GM23338 (cell line): ENCODE results near the gene ZNF106. TPM values are rescaled to one million over a fixed set of nuclear protein-coding genes. Genes with fewer than 3 reads are reported as not detected.

Experiments
- ATAC-seq: fragments of 200-7000 bp; cut with Tn5 transposase; 3 replicates; pipeline ENCODE4 v1.9.1; 2020
- DNase-seq: peaks from one replicate; pipeline ENCODE4 v3.0.0-alpha.2; 2015; ENCODE audit warnings: low spot score
- H2AFZ ChIP-seq: fragments of 200-600 bp; sonication (generic); 2 replicates; pipeline ENCODE4 v1.8.0; 2016; ENCODE audit warnings: antibody characterized with exemption, mild to moderate bottlenecking, moderate library complexity
- H3F3A ChIP-seq: fragments of 200-600 bp; sonication (generic); replicated peaks from 2 replicates; pipeline ENCODE4 v1.8.0; 2017; ENCODE audit warnings: antibody characterized with exemption, mixed run types, low read depth
- H3K27ac ChIP-seq: fragments of 200-600 bp; sonication (generic); 2 replicates; pipeline ENCODE4 v1.6.1; 2016; ENCODE audit warnings: low read depth
- H3K27me3 ChIP-seq: fragments of 200-600 bp; sonication (generic); 2 replicates; pipeline ENCODE4 v1.8.0; 2016; ENCODE audit warnings: mild to moderate bottlenecking, mixed run types, moderate library complexity; ENCODE audit not compliant: insufficient read depth
- H3K36me3 ChIP-seq: fragments of 200-600 bp; sonication (generic); 2 replicates; pipeline ENCODE4 v1.8.0; 2016; ENCODE audit warnings: mild to moderate bottlenecking; ENCODE audit not compliant: insufficient read depth
- H3K4me1 ChIP-seq: fragments of 200-600 bp; sonication (generic); 2 replicates; pipeline ENCODE4 v1.8.0; 2016; ENCODE audit warnings: mild to moderate bottlenecking, moderate library complexity; ENCODE audit not compliant: insufficient read depth
- H3K4me2 ChIP-seq: fragments of 200-600 bp; sonication (generic); 2 replicates; pipeline ENCODE4 v1.7.1; 2017; ENCODE audit warnings: mixed run types
- H3K4me3 ChIP-seq: fragments of 200-600 bp; sonication (generic); 2 replicates; pipeline ENCODE4 v1.6.1; 2016; ENCODE audit warnings: mixed run types
- H3K79me2 ChIP-seq: fragments of 200-600 bp; sonication (generic); replicated peaks from 2 replicates; pipeline ENCODE4 v1.8.0; 2017; ENCODE audit warnings: mild to moderate bottlenecking; ENCODE audit not compliant: insufficient read depth
- H3K9me2 ChIP-seq: fragments of 200-600 bp; sonication (generic); 2 replicates; pipeline ENCODE4 v1.8.0; 2017; ENCODE audit not compliant: insufficient read depth
- H4K20me1 ChIP-seq: fragments of 200-600 bp; sonication (generic); replicated peaks from 2 replicates; pipeline ENCODE4 v1.8.0; 2017; ENCODE audit warnings: mild to moderate bottlenecking; ENCODE audit not compliant: insufficient read depth
- H3K27ac Mint-ChIP-seq: 2 replicates; pipeline ENCODE4 v1.8.0; 2020; ENCODE audit warnings: inconsistent platforms, mild to moderate bottlenecking, moderate library complexity, mixed read lengths
- H3K27me3 Mint-ChIP-seq: 3 replicates; pipeline ENCODE4 v1.8.0; 2022; ENCODE audit warnings: low read depth, mild to moderate bottlenecking, moderate library complexity, mixed read lengths, inconsistent platforms; ENCODE audit not compliant: insufficient read depth, poor library complexity
- H3K36me3 Mint-ChIP-seq: 3 replicates; pipeline ENCODE4 v1.8.0; 2021; ENCODE audit warnings: low read depth, mild to moderate bottlenecking, inconsistent platforms, moderate library complexity, mixed read lengths
- H3K4me1 Mint-ChIP-seq: 3 replicates; pipeline ENCODE4 v1.8.0; 2020; ENCODE audit warnings: mild to moderate bottlenecking, inconsistent platforms, mixed read lengths
- H3K4me3 Mint-ChIP-seq: 3 replicates; pipeline ENCODE4 v1.8.0; 2021; ENCODE audit warnings: moderate library complexity, mild to moderate bottlenecking, inconsistent platforms, mixed read lengths
- H3K9me3 Mint-ChIP-seq: 3 replicates; pipeline ENCODE4 v1.8.0; 2020; ENCODE audit warnings: moderate library complexity, mild to moderate bottlenecking, inconsistent platforms, mixed read lengths
- CREB1 ChIP-seq: fragments of 250-450 bp; sonication (Bioruptor Pico); IDR thresholded peaks from 2 replicates; pipeline ENCODE4 v1.5.0; 2020; ENCODE audit warnings: low read depth, mild to moderate bottlenecking, moderate library complexity
- EZH2 ChIP-seq: fragments of 200-600 bp; sonication (generic); IDR thresholded peaks from one replicate; pipeline ENCODE4 v1.8.0; 2017; ENCODE audit warnings: antibody characterized with exemption, mild to moderate bottlenecking, low read depth; ENCODE audit not compliant: unreplicated experiment
- EZH2phosphoT487 ChIP-seq: fragments of 200-600 bp; sonication (generic); IDR thresholded peaks from one replicate; pipeline ENCODE4 v1.8.1; 2018; ENCODE audit warnings: antibody characterized with exemption; ENCODE audit not compliant: unreplicated experiment
- JUNB ChIP-seq: IDR thresholded peaks from one replicate; pipeline ENCODE4 v1.6.1; 2016; ENCODE audit warnings: antibody characterized with exemption; ENCODE audit not compliant: unreplicated experiment
- NANOG ChIP-seq: IDR thresholded peaks from 2 replicates; pipeline ENCODE4 v1.6.1; 2016; ENCODE audit warnings: antibody characterized with exemption, borderline replicate concordance
- POLR2AphosphoS5 ChIP-seq: IDR thresholded peaks from 2 replicates; pipeline ENCODE4 v1.6.1; 2016; ENCODE audit warnings: antibody characterized with exemption, low read depth
- STAT1 ChIP-seq: IDR thresholded peaks from one replicate; pipeline ENCODE4 v1.6.1; 2016; ENCODE audit warnings: antibody characterized with exemption; ENCODE audit not compliant: unreplicated experiment
- ZNF114 ChIP-seq: fragments of 250-450 bp; sonication (Bioruptor Pico); IDR thresholded peaks from 2 replicates; pipeline ENCODE4 v1.5.0; 2020; ENCODE audit warnings: mild to moderate bottlenecking, moderate library complexity
- ZNF331 ChIP-seq: fragments of 250-450 bp; sonication (Bioruptor Pico); IDR thresholded peaks from 2 replicates; pipeline ENCODE4 v1.5.0; 2020; ENCODE audit warnings: low read depth, mild to moderate bottlenecking, moderate library complexity
- polyA plus RNA-seq: library from polyadenylated mRNA; unstranded; fragments of >200 nt; fragmentation: Nextera tagmentation; extraction: Ambion mirVana; gene quantifications from 2 replicates; pipeline ENCODE4 v1.2.1, GENCODE V29; 2016
- total RNA-seq: library from RNA; depleted of rRNA; stranded (reverse); fragments of >200 nt; shearing (Covaris generic); gene quantifications from 2 replicates; pipeline ENCODE4 v1.2.3, GENCODE V29; 2014
- TF ChIP-seq, protein P1 (sequence below), 2 experiments: fragments of 200-600 bp in 1 of 2; sonication (generic) in 1 of 2; conservative IDR thresholded peaks; 2 replicates each; pipeline versions ENCODE4 v1.5.1 to v1.6.1; 2016 to 2017; ENCODE audit warnings: antibody characterized with exemption in 2 of 2, low read depth in 2 of 2, mild to moderate bottlenecking in 2 of 2, moderate library complexity in 1 of 2
- TF ChIP-seq, protein P2 (sequence below): IDR thresholded peaks from 2 replicates; pipeline ENCODE4 v1.6.1; 2016; ENCODE audit warnings: antibody characterized with exemption
- TF ChIP-seq, protein P3 (sequence below): IDR thresholded peaks from one replicate; pipeline ENCODE4 v1.6.1; 2018; ENCODE audit warnings: antibody characterized with exemption; ENCODE audit not compliant: unreplicated experiment

The ZNF106 gene
- total and polyA plus RNA-seq, 2 experiments from 2014 or later = 48.0 to 53.7 TPM

DNA sequence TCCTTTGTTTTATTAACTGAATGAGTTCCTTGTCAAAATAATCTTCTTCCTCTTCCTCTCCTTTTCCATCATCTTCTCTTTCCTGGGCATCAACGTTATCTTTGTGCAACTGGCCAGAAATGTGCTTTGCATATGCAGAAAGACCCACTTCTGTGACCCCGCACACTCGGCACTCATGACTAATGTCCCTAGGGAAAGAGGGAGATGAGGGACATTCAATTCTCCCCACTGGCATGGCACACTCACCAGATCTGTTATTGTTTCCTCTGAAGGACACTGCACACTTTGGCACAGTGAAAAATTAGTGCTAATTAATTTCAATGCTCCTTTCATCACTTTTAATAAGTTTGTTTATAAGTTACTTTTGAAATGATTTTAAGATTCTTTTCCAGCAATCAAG is 34.0 kb downstream of the ZNF106 start (continued):
- TF ChIP-seq, protein P1, sequence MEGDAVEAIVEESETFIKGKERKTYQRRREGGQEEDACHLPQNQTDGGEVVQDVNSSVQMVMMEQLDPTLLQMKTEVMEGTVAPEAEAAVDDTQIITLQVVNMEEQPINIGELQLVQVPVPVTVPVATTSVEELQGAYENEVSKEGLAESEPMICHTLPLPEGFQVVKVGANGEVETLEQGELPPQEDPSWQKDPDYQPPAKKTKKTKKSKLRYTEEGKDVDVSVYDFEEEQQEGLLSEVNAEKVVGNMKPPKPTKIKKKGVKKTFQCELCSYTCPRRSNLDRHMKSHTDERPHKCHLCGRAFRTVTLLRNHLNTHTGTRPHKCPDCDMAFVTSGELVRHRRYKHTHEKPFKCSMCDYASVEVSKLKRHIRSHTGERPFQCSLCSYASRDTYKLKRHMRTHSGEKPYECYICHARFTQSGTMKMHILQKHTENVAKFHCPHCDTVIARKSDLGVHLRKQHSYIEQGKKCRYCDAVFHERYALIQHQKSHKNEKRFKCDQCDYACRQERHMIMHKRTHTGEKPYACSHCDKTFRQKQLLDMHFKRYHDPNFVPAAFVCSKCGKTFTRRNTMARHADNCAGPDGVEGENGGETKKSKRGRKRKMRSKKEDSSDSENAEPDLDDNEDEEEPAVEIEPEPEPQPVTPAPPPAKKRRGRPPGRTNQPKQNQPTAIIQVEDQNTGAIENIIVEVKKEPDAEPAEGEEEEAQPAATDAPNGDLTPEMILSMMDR (conservative IDR thresholded peaks at IDR 0.05; ENCODE audit: low read depth in 2 of 2) = no peak
- no peak for TF ChIP-seq ZNF114 (CRISPR knock-in tag)
- no peak for TF ChIP-seq EZH2
- TF ChIP-seq EZH2phosphoT487 = no peak
- no peak for TF ChIP-seq CREB1 (CRISPR knock-in tag)
- TF ChIP-seq, protein P2, sequence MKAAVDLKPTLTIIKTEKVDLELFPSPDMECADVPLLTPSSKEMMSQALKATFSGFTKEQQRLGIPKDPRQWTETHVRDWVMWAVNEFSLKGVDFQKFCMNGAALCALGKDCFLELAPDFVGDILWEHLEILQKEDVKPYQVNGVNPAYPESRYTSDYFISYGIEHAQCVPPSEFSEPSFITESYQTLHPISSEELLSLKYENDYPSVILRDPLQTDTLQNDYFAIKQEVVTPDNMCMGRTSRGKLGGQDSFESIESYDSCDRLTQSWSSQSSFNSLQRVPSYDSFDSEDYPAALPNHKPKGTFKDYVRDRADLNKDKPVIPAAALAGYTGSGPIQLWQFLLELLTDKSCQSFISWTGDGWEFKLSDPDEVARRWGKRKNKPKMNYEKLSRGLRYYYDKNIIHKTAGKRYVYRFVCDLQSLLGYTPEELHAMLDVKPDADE = no peak

GRCh38 chr15:42456531-42456930 is 34.4 kb downstream of the ZNF106 start:
- peak overlapping the region; percentile 25 for H3K4me2 ChIP-seq
- DNase-seq = no peak
- TF ChIP-seq EZH2 (no peak), CREB1 (CRISPR knock-in tag) (no peak), ZNF331 (CRISPR knock-in tag) (no peak), JUNB (no peak), STAT1 (no peak), NANOG (no peak), ZNF114 (CRISPR knock-in tag) (no peak), EZH2phosphoT487 (no peak), POLR2AphosphoS5 (no peak)
- TF ChIP-seq, protein P3, sequence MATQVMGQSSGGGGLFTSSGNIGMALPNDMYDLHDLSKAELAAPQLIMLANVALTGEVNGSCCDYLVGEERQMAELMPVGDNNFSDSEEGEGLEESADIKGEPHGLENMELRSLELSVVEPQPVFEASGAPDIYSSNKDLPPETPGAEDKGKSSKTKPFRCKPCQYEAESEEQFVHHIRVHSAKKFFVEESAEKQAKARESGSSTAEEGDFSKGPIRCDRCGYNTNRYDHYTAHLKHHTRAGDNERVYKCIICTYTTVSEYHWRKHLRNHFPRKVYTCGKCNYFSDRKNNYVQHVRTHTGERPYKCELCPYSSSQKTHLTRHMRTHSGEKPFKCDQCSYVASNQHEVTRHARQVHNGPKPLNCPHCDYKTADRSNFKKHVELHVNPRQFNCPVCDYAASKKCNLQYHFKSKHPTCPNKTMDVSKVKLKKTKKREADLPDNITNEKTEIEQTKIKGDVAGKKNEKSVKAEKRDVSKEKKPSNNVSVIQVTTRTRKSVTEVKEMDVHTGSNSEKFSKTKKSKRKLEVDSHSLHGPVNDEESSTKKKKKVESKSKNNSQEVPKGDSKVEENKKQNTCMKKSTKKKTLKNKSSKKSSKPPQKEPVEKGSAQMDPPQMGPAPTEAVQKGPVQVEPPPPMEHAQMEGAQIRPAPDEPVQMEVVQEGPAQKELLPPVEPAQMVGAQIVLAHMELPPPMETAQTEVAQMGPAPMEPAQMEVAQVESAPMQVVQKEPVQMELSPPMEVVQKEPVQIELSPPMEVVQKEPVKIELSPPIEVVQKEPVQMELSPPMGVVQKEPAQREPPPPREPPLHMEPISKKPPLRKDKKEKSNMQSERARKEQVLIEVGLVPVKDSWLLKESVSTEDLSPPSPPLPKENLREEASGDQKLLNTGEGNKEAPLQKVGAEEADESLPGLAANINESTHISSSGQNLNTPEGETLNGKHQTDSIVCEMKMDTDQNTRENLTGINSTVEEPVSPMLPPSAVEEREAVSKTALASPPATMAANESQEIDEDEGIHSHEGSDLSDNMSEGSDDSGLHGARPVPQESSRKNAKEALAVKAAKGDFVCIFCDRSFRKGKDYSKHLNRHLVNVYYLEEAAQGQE = no peak
- TF ChIP-seq, protein P2 = no peak
- TF ChIP-seq, protein P1 (conservative IDR thresholded peaks at IDR 0.05; ENCODE audit: low read depth in 2 of 2) = no peak

More at GRCh38 chr15:42456531-42456930, 34.4 kb downstream of the ZNF106 start:
- Histone ChIP-seq H3F3A (no peaks in the 10 kb centered on the region), H3K9me2 (no peaks in the 10 kb centered on the region), H4K20me1 (no peaks in the 10 kb centered on the region), H3K36me3 (0 out of 2 replicates have a peak, but pooled peaks cover 1% of the 10 kb centered on the region), H3K27me3 (no peaks in the 10 kb centered on the region), H3K4me3 (no peak overlapping the region), H2AFZ (no peak overlapping the region), H3K27ac (peak overlapping the region; percentile 60), H3K4me1 (peaks cover 16% of the 10 kb centered on the region), H3K79me2 (no peaks in the 10 kb centered on the region; the same call in 1 of the 2 replicates)
- ATAC-seq = no peak
- peaks cover 1% of the 10 kb centered on the region for H3K27me3 Mint-ChIP-seq
- peak overlapping the region; percentile 98; the same call in 1 of the 2 replicates for H3K27ac Mint-ChIP-seq
- peaks cover 16% of the 10 kb centered on the region for H3K4me1 Mint-ChIP-seq
- H3K9me3 Mint-ChIP-seq = no peaks in the 10 kb centered on the region
- H3K4me3 Mint-ChIP-seq = no peak overlapping the region
- H3K36me3 Mint-ChIP-seq = peaks cover 8% of the 10 kb centered on the region
